SU-DHL-6 (cell line): ENCODE results near the gene FBN1.

Source experiments
- H2AFZ ChIP-seq: fragments of 200-600 bp; sonication (generic); 2 replicates; pipeline ENCODE4 v1.6.1; 2014; ENCODE audit warnings: low read depth, mild to moderate bottlenecking, moderate library complexity, mixed read lengths, antibody characterized with exemption, low read length; ENCODE audit not compliant: severe bottlenecking
- H3F3A ChIP-seq: fragments of 200-600 bp; shearing (Covaris generic); 2 replicates; pipeline ENCODE4 v1.6.0; 2016; ENCODE audit warnings: antibody characterized with exemption, mild to moderate bottlenecking; ENCODE audit not compliant: insufficient read depth
- H3K27ac ChIP-seq: fragments of 200-600 bp; sonication (generic); 2 replicates; pipeline ENCODE4 v1.5.1; 2016; ENCODE audit warnings: low read depth, mild to moderate bottlenecking, low read length, moderate library complexity, mixed read lengths
- H3K27me3 ChIP-seq: fragments of 200-600 bp; sonication (generic), shearing (Covaris generic); 2 replicates; pipeline ENCODE4 v1.6.0; 2014; ENCODE audit warnings: mild to moderate bottlenecking, low read length
- H3K36me3 ChIP-seq: fragments of 200-600 bp; sonication (generic); 2 replicates; pipeline ENCODE4 v1.6.1; 2014; ENCODE audit warnings: mild to moderate bottlenecking, low read length, mixed read lengths
- H3K4me2 ChIP-seq: fragments of 300-600, 200-600 bp; shearing (Covaris generic), sonication (generic); 2 replicates; pipeline ENCODE4 v1.6.0; 2014; ENCODE audit warnings: low read length, low read depth, mild to moderate bottlenecking; ENCODE audit not compliant: poor library complexity, severe bottlenecking
- H3K4me3 ChIP-seq: fragments of 200-600 bp; sonication (generic); 2 replicates; pipeline ENCODE4 v1.5.1; 2014; ENCODE audit warnings: antibody characterized with exemption, low read length, mild to moderate bottlenecking, mixed read lengths; ENCODE audit not compliant: insufficient read depth, poor library complexity, severe bottlenecking
- H3K79me2 ChIP-seq: fragments of 200-600 bp; sonication (generic); 2 replicates; pipeline ENCODE4 v1.6.1; 2014; ENCODE audit warnings: mild to moderate bottlenecking, low read length, moderate library complexity; ENCODE audit not compliant: insufficient read depth
- H3K9ac ChIP-seq: fragments of 200-600 bp; sonication (generic); 2 replicates; pipeline ENCODE4 v1.7.0; 2014; ENCODE audit warnings: mild to moderate bottlenecking, low read length
- H3K9me2 ChIP-seq: fragments of 200-600 bp; sonication (generic); replicated peaks from 2 replicates; pipeline ENCODE4 v1.6.1; 2014; ENCODE audit warnings: low read length; ENCODE audit not compliant: insufficient read depth
- H3K9me3 ChIP-seq: fragments of 200-600 bp; sonication (generic); 2 replicates; pipeline ENCODE4 v1.6.1; 2014; ENCODE audit warnings: low read length, mixed read lengths; ENCODE audit not compliant: insufficient read depth
- H4K20me1 ChIP-seq: fragments of 200-600 bp; sonication (generic); 2 replicates; pipeline ENCODE4 v1.6.1; 2014; ENCODE audit warnings: low read depth, mild to moderate bottlenecking, antibody characterized with exemption, low read length, moderate library complexity, mixed read lengths
- CTCF ChIP-seq: fragments of 200-600 bp; sonication (generic); IDR thresholded peaks from one replicate; pipeline ENCODE4 v1.5.1; 2017; ENCODE audit warnings: antibody characterized with exemption, mild to moderate bottlenecking, low read length, moderate library complexity; ENCODE audit not compliant: insufficient read depth, poor library complexity, severe bottlenecking
- EZH2phosphoT487 ChIP-seq: fragments of 200-600 bp; sonication (generic), shearing (Covaris generic); conservative IDR thresholded peaks from 2 replicates; pipeline ENCODE4 v1.6.1; 2018; ENCODE audit warnings: mild to moderate bottlenecking, antibody characterized with exemption, low read length, moderate library complexity, mixed read lengths

The FBN1 gene

GRCh38 chr15:48683991-48684765 lies 38.7 kb upstream of the FBN1 start:
- no peak for TF ChIP-seq CTCF
- TF ChIP-seq EZH2phosphoT487, result no peak
- H3K27ac ChIP-seq, result no peak overlapping the region

GRCh38 chr15:48682942-48683651 lies 37.6 kb upstream of the FBN1 start:
- H3K9me2 ChIP-seq, result no peaks in the 10 kb centered on the region
- H3K79me2 ChIP-seq, result no peaks in the 10 kb centered on the region
- H3K27me3 ChIP-seq, result no peaks in the 10 kb centered on the region
- no peak for TF ChIP-seq CTCF
- no peak for TF ChIP-seq EZH2phosphoT487
- H4K20me1 ChIP-seq, result no peaks in the 10 kb centered on the region
- H3K4me2 ChIP-seq, result no peak overlapping the region
- H2AFZ ChIP-seq, result no peak overlapping the region
- no peak overlapping the region for H3K9ac ChIP-seq
- no peak overlapping the region for H3K4me3 ChIP-seq
- H3K36me3 ChIP-seq, result no peaks in the 10 kb centered on the region
- no peaks in the 10 kb centered on the region for H3F3A ChIP-seq
- no peak overlapping the region for H3K27ac ChIP-seq
- no peaks in the 10 kb centered on the region for H3K9me3 ChIP-seq

More at GRCh38 chr15:48683991-48684765, 38.7 kb upstream of the FBN1 start:
- Histone ChIP-seq H2AFZ (no peak overlapping the region), H3K9me3 (no peaks in the 10 kb centered on the region), H3F3A (no peaks in the 10 kb centered on the region), H3K36me3 (no peaks in the 10 kb centered on the region), H3K79me2 (no peaks in the 10 kb centered on the region), H3K9me2 (no peaks in the 10 kb centered on the region), H3K9ac (no peak overlapping the region), H3K4me2 (no peak overlapping the region), H3K4me3 (no peak overlapping the region), H4K20me1 (no peaks in the 10 kb centered on the region), H3K27me3 (no peaks in the 10 kb centered on the region)

GRCh38 chr15:48681353-48681752 lies 35.8 kb upstream of the FBN1 start:
- Histone ChIP-seq H3F3A (no peaks in the 10 kb centered on the region), H3K4me2 (no peak overlapping the region), H4K20me1 (no peaks in the 10 kb centered on the region), H2AFZ (no peak overlapping the region), H3K9me2 (no peaks in the 10 kb centered on the region), H3K9me3 (no peaks in the 10 kb centered on the region), H3K9ac (no peak overlapping the region), H3K27me3 (no peaks in the 10 kb centered on the region), H3K27ac (no peak overlapping the region), H3K4me3 (no peak overlapping the region), H3K79me2 (no peaks in the 10 kb centered on the region), H3K36me3 (no peaks in the 10 kb centered on the region)
- TF ChIP-seq CTCF (no peak), EZH2phosphoT487 (no peak)
